Stimulated activated CD4-positive, alpha-beta T cell treated with anti-CD3 and anti-CD28 coated beads, Interleukin-1b, Interleukin-23, amount 100 ng/mL, for 4 hours (primary cell): ENCODE measurements around the gene RHBDL1.
"Not testable (repeated sequence)": the region's sequence is repeated elsewhere in the genome, so short reads cannot be mapped to it uniquely, and the experiment has no call there.

Source experiments
- DNase-seq, 2 donors: peaks; one replicate each; pipeline ENCODE4 v3.0.0-alpha.2; 2020; ENCODE audit warnings: low read depth in 2 of 2

Gene RHBDL1

DNA sequence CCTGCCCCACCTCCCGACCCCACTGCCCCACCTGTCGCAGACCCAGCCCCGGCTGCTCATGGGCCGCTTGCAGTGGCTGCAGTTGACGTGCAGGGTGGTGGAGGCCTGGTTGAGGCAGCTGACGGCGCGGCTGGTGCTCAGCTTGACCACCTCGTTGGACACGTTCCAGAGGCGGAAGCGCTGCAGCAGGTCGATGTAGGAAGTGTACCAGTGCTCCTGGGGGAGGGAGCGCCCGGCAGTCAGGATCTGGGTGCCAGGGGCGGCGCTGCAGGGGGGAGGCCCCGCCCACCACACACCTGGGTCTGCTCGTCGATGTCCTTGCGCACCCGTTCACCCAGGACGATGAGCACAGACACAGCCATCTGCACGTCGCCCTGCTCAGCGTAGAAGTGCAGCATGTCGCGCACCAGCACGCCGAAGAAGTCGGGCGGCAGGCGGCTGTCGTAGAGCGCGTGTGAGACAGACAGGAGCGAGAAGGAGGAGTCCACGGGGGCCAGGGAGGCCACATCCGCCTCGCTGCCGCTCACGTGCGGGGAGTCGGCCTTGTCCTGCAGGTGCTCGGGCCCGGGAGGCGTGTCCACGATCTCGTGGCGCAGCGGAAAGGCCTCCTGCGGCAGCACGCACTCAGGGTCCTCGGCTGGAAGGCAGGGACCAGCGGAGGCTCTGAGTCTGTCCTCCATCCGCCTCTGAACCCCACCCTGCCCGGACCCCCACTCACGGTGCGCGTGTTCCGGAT is 9.7 kb downstream of the RHBDL1 start:
- no peak for DNase-seq

DNA sequence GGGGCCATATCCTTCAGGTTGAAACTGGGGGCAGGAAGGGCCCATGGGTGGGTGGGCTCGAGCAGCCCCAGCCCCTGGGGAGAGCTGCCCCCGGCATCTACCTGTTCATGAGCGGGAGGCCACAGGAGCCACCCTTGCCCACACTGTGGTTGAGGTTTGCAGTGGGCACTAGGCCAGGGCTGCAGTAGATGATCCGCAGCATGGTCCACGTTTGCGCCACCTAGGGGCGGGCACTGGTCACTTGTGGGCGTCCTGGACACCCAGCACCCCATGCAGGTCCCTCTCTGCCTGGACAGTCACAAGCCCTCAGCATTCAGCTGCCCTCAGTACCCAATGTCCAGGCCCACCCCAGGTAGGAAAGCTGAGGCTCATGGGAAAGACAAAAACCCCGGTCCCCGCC is 10.5 kb downstream of the RHBDL1 start:
- no peak for DNase-seq

DNA sequence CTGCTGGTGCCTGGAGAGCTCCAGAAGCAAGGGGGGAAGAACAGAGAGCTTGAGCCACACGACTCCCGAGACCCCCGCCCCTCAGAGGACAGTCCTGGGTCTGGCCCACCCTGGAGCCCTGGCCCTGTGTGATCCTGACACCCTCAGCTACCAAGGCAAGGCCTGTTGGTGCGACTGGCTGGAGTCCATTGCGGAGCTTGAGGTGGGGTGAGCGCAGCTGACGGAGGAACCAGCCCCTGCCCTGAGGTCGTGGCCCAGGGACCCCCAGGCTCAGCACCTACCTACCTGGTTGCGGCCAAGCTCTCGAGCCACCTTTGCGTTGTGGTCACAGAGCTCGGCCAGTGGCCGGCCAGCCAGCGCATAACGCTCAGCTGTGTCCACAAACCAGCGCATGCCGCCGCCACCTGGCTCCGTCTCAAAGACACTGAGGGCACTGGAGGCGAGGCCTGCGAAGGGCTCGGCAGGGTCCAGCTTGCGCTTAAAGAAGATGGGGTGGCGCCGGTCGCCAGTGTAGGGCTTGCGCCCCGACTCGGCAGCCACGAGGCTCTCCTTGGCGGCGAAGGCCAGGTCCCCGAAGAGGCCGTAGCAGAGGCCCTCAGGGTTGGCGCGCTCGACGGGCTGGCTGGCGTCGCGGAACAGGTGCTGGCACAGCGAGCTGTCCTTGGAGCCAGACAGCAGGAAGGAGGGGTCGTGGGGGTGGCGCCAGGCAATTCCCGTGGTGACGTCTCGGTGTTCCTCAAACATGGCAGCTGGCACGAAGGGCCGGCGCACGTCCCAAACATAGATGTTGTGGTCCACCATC is 11.2 kb downstream of the RHBDL1 start:
- DNase-seq, result no peak

DNA sequence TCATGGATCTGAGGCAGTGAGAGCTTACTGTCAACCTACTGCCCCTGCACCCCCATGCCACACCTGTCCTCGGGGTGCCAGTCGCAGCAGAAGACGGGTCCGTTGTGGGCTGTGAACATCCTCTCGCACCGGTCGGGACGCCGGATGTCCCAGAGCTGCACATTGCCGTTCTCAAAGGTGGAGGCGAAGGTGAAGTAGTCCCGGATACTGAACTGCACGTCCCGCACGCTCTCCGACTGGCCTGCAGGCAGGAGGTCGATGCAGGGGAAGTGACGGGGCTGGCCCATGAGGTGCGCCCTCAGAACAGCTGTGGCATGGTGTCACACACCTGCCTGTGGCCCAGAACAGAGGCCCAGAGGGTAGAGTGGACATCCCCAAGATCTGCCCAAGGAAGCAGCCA is 12.0 kb downstream of the RHBDL1 start:
- DNase-seq, result no peak

DNA sequence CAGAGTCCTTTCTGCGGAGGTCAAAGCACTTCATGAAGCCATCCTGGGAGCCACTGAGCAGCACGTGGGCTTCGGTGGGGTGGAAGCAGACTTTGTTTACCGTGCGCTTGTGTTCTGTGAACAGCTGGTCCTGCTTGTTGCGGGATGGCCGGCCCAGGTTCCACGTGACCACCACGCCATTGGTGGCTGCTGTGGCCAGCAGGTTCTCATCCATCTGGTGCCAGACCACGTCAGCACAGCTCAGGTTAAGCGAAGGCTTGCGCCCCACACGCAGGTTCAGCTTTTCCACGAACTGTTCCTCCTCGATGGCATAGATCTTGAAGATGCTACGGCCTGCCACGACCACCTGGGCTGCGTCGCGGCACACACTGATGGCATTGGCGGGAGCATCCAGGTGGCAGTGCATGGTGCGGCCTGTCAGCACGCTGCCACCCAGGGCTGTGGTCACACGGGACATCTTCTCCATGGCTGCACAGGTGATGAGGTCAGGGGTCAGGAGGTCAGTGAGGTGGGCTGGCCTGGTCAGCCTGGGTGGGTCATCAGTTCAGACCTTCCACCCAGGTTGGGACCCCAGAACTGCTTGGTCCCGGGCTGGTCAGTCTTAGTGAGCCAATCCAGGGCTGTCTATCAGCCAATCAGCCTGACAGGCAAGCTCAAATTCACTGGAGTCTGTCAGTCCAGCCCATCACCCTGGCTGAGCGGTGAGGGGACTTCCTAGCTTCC is 13.9 kb downstream of the RHBDL1 start:
- no peak for DNase-seq

DNA sequence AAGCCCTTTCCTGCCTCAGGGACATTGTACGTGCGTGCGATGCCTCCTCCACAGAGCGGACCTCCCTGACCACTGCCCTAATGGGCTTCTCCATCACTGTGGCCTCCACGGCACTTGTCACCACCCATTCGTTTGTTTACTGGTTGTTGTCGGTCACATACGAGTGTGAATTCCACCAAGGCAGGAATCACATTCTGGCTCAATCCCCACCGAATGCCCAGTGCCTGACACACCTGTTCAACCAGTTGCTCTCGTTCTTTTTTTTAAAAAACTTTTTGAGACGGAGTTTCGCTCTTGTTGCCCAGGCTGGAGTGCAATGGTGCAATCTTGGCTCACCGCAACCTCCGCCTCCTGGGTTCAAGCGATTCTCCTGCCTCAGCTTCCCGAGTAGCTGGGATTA is 15.8 kb downstream of the RHBDL1 start:
- DNase-seq, result not testable (repeated sequence)

DNA sequence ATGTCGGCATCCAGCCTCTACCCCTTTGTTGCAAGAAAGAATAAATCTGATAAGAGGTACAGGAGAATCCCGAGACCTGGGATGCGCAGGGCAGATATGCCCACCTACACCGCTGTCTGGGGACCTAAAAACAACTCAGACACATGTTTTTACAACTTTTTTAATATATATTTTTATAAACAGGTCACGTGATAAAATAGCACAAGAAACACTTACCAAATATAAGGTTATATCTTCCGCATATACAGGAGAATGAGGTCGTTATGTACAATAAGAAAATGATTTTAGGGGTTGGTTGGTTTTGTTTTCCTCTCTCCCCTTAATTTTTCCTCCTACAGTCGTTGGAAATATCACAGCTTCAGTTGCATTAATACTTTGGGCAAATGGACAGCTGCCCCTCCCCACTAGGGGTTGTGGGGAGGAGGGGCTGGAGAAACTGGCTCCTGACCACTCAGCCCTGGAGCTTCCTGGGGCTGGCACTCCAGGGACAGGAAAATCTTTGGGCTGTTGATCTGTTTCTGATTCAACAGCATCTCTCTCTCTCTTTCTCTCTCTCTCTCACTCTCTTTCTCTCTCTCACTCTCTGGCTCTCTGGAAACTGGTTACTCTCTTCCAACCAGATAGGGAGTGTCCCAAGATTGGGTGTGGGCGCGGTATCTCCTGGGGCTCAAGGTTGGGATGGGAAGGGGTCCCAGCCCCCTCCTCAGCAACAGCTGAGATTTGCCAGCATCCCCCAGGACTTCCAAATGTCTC is 17.1 kb downstream of the RHBDL1 start:
- DNase-seq, result no peak

DNA sequence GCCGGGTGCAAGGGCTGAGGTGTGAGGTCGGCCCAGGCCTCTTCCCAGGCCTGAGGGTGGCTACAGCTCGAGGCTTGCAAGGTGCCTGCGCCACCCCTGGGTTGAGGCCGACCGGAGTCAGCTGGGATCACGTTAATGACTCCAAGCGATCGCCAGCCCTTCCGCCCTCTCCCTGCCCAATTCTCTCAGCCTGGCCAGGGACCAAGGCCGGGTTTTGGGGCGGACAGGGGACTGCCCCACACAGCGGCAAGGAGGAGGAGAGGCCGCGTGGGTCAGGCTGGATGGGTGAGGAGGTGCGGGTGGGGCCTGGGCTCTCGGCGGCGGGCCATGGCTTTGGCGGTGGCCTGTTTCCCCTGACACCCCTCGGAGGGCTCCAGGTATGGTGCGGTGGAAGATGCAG is 17.9 kb downstream of the RHBDL1 start:
- no peak for DNase-seq

DNA sequence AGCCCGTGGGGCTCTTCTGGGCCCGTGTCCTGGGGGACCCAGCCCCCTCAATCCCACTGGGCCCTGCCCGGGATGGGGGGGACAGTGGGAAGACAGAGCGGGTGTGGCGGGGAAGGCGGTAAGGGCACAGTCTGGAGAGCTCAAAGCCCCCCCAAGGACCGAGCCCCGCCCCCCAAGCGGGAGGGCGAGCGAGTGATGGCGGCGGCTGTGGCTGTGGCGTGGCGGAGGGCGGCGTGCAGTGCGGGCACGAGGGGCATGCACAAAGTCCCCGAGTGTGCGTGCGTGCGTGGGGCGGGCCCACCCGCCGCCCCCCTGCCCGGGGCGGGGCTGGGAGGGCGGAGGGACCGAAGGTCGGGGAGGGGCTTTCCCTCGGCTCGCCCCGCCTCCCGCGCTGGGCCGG is 18.3 kb downstream of the RHBDL1 start:
- no peak for DNase-seq

DNA sequence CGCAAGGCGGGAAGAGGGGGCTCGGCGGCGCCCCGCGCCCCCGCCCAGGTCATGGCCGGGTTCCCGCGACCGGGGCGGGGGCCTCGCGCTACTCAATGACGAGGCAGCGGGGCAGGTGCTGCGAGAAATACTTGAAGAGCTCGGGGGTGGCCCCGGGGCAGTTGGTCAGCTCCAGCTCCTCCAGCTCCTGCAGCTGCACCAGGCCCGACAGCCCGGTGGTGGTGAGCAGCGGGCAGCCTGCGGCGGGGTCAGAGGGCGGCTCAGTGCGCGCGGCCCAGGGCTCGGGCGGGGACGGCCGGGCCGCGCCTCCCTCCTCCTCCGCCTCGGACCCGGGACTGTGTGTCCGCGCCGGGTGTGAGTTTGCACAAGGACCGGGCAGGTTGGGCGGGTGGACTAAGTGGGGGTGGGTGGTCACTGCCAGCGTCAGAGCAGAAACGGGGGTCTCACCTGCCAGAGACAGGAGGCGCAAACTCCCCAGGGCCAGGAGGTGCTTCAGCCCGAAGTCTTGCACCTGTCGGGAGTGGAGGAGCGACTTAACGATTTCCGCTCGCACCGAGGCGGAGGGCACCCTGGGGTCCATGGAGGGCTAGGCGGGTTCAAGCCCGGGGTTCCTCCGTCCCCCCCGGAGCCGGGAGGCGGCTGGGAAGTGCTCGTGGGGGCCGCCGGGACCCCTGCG is 18.9 kb downstream of the RHBDL1 start:
- DNase-seq, result no peak

DNA sequence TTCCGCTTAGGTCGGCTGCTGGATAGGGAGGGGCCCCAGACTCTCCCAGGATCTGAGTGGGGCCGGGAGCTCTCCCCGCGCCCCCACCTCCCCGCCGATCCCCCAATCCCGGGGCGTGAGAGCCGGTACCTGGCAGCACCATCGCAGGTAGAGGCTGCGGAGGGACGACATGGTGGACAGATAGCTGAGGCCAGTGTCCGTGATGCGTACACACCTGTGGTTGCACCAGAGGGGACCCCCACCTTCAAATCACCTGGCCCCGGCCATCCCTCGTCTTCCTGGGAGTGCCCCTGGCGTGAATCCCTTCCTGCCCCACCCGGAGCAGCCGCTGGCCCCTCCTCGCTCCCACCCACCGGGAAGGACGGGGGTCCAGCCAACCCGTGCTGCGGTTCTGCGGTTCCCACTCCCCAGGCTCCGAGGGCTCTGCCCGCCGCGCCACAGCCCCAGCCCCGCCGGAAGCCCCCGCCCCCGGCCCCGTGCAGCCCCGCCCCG is 19.4 kb downstream of the RHBDL1 start:
- DNase-seq, result no peak

DNA sequence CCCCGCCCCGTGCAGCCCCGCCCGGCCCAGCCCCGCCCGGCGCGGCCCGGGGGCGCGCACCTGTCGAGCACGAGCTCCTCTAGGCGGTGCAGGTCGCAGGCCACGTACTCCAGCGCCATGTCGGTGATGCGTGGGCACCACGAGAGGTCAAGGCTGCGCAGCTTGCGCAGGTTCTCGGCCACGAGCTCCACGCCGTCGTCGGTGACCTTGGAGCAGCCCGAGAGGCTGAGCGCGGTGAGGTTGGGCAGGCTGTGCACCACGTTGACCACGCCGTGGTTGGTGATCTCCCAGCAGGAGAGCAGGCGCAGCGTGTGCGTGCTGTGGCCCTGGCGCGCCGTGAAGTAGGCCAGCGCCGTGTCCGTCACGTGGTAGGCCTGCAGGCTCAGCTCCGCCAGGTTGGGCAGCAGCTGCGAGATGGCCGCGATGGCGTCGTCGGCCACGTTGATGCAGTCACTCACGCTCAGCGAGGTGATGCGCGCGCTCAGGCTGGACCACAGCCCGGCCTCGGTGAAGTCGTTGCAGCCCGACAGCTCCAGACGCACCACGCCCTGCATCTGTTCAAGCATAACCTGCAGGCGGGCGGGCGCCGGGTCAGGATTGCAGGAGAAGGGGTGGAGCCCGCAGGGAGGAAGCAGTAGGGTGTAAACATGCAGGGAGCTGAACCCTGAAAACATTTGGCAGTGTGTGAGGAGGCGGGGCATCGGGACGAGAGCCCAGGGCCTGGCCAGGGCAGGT is 20.1 kb downstream of the RHBDL1 start:
- DNase-seq, result peak; percentile 66 to 67

DNA sequence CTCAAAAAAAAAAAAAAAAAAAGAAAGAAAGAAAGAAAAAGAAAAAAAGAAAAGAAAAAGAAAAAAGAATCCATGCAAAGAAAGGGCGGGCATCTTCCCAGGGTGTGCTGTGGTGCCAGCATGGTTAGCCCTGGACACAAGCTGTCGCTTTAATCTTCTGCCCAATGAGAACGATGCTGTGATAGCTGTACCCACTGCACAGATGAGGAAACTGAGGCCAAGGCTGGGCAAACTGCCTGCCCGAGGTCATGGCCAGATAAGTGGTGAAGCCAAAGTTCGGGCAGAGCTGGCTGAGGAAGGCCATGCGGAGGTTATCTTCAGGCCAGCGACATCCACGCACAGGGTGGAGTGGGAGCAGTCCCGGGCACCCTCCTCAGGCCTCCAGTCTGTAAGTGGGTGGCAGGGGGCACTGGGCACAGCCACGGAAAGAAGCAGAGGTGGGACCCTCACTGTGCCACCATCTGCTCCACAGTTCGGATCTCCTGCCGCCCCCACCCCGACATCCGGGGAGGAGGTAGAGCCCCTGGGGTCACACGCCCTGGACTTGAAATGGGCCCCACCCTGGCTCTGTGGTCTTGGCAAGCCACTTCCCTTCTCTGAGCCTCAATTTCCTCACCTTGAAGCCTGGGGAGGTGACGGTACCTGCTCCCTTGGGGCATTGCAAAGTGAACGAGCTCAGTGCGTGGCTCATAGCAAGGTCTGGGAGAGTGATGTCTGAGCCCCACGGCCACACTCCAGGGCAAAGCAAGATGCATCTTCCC is 23.6 kb downstream of the RHBDL1 start:
- DNase-seq, result no peak

DNA sequence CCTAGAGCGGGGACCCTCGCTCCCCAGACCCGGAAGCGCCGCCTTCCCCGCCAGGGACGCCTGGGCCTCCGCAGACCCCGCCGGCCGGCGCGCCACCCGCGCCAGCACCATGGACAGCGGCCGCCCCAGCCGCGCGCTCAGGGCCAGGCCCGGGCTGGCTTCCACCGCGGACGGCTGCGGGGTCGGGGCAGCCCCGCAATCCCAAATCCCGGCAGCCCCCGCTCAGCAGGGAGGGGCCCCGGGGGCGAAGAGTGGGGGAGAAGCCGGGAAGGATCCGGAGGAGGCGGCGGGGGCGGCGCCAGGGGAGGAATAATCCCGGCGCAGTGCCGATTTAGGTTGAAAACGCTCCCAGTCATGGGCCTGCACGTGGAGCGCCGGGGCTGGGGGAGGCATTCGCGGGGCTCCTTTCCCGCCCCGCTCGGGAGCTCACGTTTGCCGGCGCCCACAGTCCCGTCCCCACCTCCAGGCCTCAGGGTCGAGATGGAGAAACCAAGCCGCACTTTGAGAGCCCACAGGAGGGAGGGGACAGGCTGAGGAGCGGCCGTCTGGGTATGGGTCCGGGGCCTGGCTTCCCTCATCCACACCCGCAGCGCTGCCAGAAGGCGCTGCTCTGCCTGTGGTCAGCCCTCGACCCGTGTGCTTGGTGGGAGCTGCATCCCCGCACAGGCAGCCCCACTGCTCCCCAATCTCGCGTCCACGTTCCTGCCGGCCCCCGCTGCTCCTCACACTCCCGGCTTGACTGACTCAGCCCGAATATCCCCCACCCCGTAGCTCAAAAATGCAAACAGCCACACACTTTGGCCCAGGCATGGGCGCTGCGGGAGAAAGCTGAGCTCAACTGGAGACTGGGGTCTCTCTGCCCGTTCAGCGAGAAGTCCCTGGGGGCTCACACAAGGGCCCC is 25.5 kb downstream of the RHBDL1 start:
- peak in 1 of 2 donors; percentile 50 for DNase-seq

DNA sequence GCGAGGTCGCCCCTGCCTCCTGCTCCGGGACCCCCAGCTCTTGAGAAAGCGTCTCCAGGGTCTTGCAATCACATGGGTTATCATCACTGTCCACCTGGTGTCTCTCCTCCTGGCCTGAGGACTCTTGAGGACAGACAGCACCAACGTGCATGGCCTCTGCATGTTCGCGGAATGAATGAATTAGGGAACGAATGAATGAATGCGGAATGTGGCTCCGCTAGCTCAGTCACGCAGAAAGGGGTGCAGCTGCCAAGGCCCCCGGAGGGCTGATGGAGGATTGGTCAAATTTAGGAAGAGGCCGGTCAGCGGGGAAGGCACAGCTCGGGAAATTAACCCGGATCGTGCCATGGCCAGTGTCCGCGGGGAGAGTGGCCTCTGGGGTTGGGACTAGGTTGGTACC is 26.9 kb downstream of the RHBDL1 start:
- DNase-seq, result no peak

DNA sequence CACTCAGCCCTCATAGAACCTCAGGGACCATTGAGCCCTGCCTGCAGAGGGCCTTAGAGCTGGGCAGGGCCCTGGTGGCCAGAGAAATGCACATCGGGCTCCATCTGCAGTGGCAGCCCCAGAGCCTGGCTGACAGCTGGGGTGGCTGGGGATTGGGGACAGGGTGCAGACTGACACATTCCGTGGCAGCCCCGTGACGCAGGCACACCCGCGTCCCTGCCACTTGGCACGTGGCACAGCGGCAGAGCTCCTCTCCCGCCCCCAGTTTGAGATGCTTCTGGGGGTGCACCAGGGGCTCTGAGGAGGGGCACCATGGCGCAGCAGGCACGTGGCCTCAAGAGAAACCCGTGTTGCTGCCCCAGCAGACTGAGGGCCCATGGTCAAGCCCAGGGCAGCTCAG is 27.9 kb downstream of the RHBDL1 start:
- no peak for DNase-seq

DNA sequence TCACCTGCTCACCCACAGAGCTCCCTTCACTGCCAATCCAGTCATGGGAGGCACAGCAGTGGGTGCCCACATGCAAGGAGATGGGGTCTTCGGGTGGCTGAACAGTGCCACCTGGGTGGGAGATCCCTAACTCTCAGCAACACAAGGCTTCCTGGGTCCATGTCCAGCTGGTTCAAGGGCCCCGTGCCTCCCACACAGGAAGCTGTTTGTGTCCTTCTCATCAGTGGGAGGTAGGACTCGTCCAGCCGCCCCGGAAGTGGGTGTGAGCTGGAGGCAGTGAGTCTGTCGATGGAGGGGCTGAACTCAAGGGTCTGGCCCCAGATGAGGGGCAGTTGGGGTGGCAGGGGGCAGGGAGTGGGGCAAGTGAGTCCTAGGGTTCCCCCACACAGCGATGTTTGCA is 28.6 kb downstream of the RHBDL1 start:
- DNase-seq, result no peak

DNA sequence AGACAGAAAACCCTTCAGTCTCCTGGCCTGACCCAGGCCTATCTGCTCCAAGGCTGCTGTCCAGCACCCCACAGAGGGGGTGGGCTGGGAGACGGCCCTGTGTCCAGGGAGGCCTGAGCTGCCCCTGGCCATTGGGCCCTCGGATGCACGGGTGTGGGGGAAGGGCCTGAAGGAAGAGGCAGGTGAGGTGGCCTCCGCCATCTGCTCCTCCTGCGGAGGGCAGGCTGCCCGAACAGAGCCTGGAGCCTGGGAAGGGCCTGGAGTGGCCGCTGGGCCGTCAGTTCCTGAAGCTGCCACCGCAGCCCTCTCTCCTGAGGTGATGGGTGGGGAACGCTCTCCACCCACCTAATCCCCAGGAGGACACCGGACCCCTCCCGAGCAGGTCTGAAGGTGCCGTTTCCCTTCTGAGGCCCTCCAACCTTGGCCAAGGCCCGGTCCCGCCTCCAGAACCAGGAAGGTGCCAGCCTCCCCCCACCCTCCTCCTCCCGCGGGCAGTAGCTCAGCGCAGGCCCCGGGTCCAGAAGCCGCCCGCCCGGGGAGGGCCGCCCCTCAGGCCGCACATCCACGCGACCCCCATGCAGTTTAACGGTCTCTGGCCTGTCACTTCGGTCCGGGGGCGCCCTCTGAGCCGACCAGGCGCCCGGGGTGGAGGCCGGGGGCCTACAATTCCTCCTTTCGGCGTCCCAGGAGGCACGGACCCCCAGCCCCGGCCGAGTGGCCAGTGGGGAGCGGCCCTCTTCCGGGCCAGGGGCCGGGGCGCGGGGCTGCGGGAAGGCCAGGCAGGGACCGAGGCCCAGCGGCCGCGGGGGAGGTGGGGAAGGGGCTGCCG is 29.3 kb downstream of the RHBDL1 start:
- no peak for DNase-seq
